HG02610 (cell line): ENCODE data around the gene ATP5MK.
A peak's percentile ranks its signal among the peaks of the same experiment; 100 is the strongest.
"Not testable (repeated sequence)": the region's sequence is repeated elsewhere in the genome, so short reads cannot be mapped to it uniquely, and the experiment has no call there.

ENCODE experiments used
- ATAC-seq: cut with Tn5 transposase; IDR thresholded peaks from one replicate; pipeline ENCODE4 v1.9.1; 2021; ENCODE audit warnings: mild to moderate bottlenecking, moderate library complexity; ENCODE audit not compliant: unreplicated experiment

The ATP5MK gene

DNA sequence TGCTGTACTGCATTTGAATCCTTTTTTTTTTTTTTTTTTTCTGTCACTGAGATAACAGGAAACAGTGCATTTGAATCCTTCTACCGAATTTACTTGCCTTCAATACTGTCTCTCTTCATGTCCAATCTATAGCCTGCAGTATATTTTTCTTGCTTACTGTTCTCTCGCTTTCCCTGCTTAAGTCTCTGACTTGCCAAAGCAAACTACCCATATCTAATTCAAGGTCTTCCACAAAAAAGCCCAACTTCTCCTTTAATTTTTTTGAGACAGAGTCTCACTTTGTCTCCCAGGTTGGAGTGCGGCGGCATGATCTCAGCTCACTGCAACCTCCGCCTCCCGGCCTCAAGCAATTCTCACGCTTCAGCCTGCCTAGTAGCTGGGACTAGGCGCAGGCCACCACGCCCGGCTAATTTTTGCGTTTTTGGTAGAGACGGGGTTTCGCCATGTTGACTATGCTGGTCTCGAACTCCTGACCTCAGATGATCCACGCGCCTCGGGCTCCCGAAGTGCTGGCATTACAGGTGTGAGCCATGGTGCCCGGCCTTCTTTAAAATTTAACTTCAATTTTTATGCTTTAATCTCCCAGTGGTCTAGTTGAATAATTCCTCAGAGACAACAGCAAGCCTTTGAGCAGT is 1.0 kb upstream of the ATP5MK start:
- no peak for ATAC-seq

DNA sequence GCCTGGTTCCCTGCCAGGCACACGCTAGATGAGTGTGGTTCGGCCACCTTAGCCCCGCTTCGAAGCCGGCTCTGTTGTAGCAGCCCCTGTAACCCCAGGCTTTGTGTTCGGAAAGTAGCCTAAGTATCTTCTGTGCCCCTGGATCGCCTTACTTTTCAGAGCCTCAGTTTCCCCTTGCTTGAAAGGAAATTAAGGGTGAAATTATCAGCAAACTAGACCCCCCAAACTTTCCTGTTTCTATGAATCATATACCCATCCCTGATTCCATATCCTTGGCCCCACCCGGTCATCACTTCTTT is 463 bp upstream of the ATP5MK start:
- no peak for ATAC-seq

DNA sequence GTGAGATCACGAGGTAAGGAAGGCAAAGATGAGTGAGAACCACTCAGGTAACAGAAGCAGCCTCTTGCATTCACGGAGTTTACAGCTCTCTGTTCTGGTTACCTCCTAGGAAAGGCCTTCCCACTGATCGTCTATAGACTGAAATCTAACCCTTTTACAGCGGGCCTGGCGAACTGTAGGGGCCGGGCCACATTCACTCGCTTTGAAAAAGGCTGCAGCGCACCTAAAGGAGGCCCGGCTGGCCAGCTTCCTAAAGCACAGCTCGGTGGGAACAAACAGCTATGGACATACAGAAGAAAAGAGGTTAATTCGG is 565 bp downstream of the ATP5MK start:
- ATAC-seq: no peak

- ATAC-seq: no peak
These were observed 2.1 kb downstream of the ATP5MK start for GRCh38 chr10:103394180-103394579.

DNA sequence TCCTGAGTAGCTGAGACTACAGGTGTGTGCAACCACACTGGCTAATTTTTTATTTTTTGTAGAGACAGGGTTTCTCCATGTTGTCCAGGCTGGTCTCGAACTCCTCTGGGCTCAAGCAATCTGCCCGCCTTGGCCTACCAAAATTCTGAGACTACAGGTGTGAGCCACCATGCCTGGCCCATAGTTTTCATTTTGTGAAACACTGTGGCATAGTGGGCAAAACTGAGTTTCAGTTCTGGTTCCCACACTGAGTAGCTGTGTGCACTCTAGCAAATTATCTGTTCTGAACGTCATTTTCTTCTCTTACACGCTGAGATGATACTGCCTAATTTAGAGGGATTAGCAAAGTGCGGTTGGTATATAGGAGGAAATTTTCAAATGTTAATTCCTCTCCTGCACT is 13.5 kb downstream of the ATP5MK start:
- ATAC-seq: no peak

DNA sequence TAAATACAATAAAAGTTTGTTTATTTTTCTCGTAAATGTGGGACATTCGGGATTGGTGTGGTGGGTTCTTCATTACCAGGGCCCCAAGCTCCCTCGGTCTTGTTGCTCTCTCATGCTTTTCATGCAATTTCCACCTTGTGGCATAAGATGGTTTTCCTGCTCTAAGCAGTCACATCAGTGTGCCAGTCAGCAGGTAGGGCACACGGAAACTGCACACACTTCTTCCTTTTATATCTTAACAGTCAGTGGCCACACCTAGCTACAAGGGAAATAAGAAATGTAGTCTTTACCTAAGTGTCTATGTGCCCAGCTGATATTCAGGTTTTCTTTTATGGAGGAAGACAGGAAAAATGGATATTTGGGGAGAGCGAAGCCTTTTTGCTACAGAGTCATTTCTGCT is 22.0 kb downstream of the ATP5MK start:
- ATAC-seq: no peak

DNA sequence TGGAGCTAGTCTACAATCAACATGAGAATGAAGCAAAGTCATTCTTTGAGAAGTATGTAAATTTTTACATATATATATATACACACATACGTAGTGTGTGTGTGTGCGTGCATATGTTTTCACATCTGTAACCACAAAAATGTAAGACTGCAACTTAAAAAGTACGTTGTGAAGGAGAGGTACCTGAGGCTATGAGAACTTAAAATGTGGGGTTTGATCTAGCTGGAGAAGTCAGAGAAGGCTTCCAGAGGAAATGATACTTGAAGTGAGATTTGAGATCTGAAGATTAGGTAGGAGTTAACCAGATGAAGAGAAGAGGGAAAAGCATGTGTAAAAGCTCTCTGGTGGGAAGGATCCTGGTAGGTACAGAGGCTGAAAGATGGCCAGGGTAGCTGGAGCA is 22.7 kb downstream of the ATP5MK start:
- ATAC-seq: peak; percentile 58

GRCh38 chr10:103367782-103368518 is 28.3 kb downstream of the ATP5MK start, which contains the start of gene TAF5:
TSS of gene TAF5 (plus strand) at chr10:103367976. CDS start at chr10:103367990, 14 bp downstream.
- peak; percentile 51 for ATAC-seq

GRCh38 chr10:103367379-103367781 is 28.9 kb downstream of the ATP5MK start:
- ATAC-seq: no peak

- ATAC-seq: not testable (repeated sequence)
These were observed 35.5 kb downstream of the ATP5MK start for GRCh38 chr10:103360791-103361190.

DNA sequence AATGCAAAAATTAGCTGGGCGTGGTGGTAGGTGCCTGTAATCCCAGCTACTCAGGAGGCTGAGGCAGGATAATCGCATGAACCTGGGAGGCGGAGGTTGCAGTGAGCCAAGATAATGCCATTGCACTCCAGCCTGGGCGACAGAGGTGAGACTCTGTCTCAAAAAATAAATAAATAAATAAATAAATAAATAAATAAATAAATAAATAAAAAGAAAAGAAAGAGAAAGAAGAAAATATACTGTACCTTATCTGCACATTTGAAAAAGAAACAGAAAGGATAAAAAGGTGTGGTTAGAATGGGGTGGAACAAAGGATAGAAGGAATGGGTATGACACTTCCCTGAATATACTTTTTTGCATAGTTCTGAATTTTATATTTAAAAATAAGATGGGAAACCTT is 36.8 kb downstream of the ATP5MK start:
- not testable (repeated sequence) for ATAC-seq

DNA sequence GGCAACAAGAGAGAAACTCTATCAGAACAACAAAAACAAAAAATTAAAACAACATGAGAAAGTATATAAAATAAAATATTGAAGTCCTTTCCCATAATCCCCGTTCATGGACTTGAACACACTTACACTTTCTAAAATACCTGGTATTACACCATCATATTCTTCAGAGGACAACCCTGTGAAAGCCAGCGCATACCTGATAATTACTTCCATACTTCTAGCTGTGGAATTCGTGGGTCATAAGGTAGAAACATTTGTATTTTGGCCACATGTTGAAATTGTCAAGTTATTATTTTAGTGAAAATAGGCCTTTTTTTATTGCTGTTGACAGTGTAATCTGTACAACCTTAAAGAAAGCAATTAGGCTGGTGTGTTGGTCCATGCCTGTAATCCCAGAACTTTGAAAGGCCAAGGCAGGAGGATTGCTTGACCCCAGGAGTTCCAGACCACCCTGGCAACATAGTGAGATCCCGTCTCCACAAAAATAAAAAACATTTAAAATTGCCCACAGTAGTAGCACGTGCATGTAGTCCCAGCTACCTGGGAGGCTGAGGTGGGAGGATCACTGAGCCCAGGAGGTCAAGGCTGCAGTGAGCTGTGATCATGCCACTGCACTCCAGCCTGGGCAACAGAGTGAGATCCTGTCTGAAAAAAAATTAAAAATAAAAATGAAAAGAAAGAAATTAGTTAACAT is 40.2 kb downstream of the ATP5MK start:
- ATAC-seq: no peak

GRCh38 chr10:103354567-103354966 is 41.7 kb downstream of the ATP5MK start:
- ATAC-seq: not testable (repeated sequence)

DNA sequence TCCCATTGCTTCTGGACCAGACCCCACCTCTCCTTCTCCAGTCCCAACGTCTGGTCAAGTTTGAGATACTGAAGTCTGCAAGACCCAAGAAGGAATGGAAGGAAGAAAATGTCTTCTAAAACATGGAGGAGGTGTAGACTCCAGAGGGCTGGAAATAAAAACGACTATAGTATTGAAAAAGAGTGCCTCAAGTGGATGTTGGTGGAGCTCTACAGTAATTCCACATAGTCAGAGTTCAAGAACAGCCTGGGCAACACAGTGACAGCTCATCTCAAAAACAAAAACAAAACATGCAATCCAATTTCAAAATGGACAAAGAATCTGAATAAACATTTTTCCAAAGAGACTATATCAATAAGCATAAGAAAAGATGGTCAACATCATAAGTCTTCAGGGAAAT is 43.0 kb downstream of the ATP5MK start:
- no peak for ATAC-seq

DNA sequence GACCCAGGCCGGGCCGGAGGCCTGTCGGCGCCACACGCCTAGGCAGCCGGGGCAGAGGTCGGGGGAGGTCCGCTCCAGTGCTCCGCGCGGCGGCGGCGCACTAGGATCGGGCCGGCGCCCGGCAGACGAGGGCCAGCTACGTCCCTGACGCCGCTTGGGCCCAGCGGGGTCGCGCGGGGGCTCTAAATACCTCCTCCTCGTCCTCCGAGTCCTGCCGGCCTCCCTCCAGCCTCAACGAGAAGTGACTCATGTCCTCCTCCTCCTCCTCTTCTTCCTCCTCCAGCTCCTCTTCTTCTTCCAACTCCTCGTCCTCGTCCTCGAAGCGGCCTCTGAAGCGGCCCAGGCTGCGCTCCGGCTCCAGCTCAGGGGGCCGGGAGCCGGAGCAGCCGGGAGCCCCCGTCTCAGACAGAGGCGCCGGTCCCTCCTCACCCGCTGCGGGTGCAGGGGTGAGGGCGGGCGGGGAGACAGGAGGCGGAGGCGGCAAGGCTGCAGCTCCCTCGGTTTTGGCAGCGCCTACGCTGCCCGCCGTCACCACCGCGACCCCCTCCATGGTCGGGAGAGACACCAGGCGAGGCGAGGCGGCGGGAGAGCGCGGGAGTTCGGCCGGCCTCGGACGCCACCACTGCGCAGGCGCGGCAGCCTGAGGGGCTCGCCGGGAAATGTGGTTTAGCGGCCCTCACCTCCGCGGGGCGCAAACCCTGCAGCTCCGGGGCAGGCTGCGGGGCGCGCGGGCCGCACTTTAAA is 45.6 kb downstream of the ATP5MK start, which contains the start of gene PCGF6:
Gene PCGF6, minus strand, starts transcription at position 624 of the 744 bp plus-strand sequence. Its CDS starts 74 bp downstream, at position 550.
- ATAC-seq: peak; percentile 85

- no peak for ATAC-seq
These were observed 46.1 kb downstream of the ATP5MK start for GRCh38 chr10:103350175-103350516.
